NT2/D1 (cell line): ENCODE results near the gene UTP4.
"Not testable (repeated sequence)": the region's sequence is repeated elsewhere in the genome, so short reads cannot be mapped to it uniquely, and the experiment has no call there.

ENCODE experiments used
- DNase-seq: peaks from one replicate; pipeline ENCODE4 v3.0.0-alpha.2; 2011; ENCODE audit warnings: low read depth, low spot score
- H3K27me3 ChIP-seq: 2 replicates; pipeline ENCODE4 v1.6.0; 2011; ENCODE audit warnings: mild to moderate bottlenecking; ENCODE audit not compliant: insufficient read length, insufficient read depth
- H3K36me3 ChIP-seq: 2 replicates; pipeline ENCODE4 v1.6.1; 2011; ENCODE audit warnings: mild to moderate bottlenecking, low read length, mixed read lengths; ENCODE audit not compliant: insufficient read depth, insufficient read length
- H3K4me1 ChIP-seq: 2 replicates; pipeline ENCODE4 v1.5.1; 2011; ENCODE audit not compliant: insufficient read depth, insufficient read length
- H3K4me3 ChIP-seq: 2 replicates; pipeline ENCODE4 v1.5.1; 2011; ENCODE audit warnings: low read depth; ENCODE audit not compliant: insufficient read length
- H3K9ac ChIP-seq: 2 replicates; pipeline ENCODE4 v1.6.0; 2011; ENCODE audit warnings: low read depth; ENCODE audit not compliant: insufficient read length
- H3K9me3 ChIP-seq: 2 replicates; pipeline ENCODE4 v1.5.1; 2011; ENCODE audit warnings: mild to moderate bottlenecking, low read length; ENCODE audit not compliant: insufficient read depth
- SUZ12 ChIP-seq: IDR thresholded peaks from 2 replicates; pipeline ENCODE4 v1.6.1; 2011; ENCODE audit not compliant: insufficient read length, insufficient read depth; ENCODE audit errors: extremely low read depth
- YY1 ChIP-seq: IDR thresholded peaks from 2 replicates; pipeline ENCODE4 v1.6.1; 2011; ENCODE audit not compliant: insufficient read length, insufficient read depth
- ZNF274 ChIP-seq: IDR thresholded peaks from 2 replicates; pipeline ENCODE4 v1.6.1; 2011; ENCODE audit warnings: mild to moderate bottlenecking, low read depth, low read length

UTP4 gene

DNA sequence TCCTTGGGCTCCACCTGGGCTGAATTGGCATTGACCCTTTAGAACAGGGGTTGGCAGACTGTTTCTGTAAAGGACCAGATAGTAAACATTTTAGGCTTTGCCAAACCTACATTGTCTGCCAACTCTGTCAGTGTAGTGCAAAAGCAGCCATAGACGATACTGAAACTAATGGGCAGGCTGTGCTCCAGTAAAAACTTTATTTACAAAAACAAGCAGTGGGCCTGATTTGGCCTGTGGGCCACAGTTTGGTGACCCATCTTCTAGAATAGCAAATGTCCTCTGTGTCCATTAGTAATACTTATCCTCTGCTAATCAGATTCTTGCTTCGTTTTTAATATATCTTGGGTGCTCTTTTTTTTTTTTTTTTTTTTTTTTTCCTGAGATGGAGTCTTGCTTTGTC, 6.2 kb downstream of the UTP4 start:
- DNase-seq, result no peak
- TF ChIP-seq YY1 (no peak), SUZ12 (no peak), ZNF274 (no peak)
- peaks cover 93% of the 10 kb centered on the region for H3K36me3 ChIP-seq

GRCh38 chr16:69139464-69139863, 7.0 kb downstream of the UTP4 start:
- not testable (repeated sequence) for H3K4me3 ChIP-seq, H3K9ac ChIP-seq, H3K9me3 ChIP-seq, H3K4me1 ChIP-seq, DNase-seq, H3K27me3 ChIP-seq
- H3K36me3 ChIP-seq, result peaks cover 93% of the 10 kb centered on the region

More for the DNA sequence above, 6.2 kb downstream of the UTP4 start:
- Histone ChIP-seq H3K4me1 (no peaks in the 10 kb centered on the region), H3K9me3 (no peaks in the 10 kb centered on the region), H3K9ac (no peak overlapping the region), H3K27me3 (no peaks in the 10 kb centered on the region), H3K4me3 (no peak overlapping the region)

GRCh38 chr16:69141014-69141413, 8.6 kb downstream of the UTP4 start:
- Histone ChIP-seq H3K36me3 (peaks cover 96% of the 10 kb centered on the region), H3K9me3 (no peaks in the 10 kb centered on the region), H3K4me1 (no peaks in the 10 kb centered on the region), H3K9ac (no peak overlapping the region), H3K27me3 (no peaks in the 10 kb centered on the region), H3K4me3 (no peak overlapping the region)
- TF ChIP-seq ZNF274 (no peak), YY1 (no peak), SUZ12 (no peak)
- no peak for DNase-seq

DNA sequence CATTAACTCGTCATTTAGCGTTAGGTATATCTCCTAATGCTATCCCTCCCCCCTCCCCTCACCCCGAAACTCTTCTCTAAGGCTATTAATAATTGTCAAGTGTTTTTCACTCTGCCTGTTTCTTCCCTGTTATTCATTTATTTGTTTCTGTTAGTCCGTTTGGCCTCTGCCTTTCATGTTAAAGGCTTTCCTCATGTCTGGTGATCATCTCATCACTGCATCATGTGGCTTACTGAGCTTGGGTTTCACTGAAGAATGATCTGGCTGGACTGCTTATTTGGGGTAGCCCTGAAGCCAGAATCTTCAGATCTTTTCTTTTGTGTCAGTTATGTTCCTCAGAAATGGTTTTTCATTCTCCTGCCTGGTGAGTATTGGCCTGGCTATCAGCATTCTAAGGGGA, 9.5 kb downstream of the UTP4 start:
- H3K4me3 ChIP-seq, result no peak overlapping the region
- TF ChIP-seq YY1 (no peak), ZNF274 (no peak), SUZ12 (no peak)
- H3K9ac ChIP-seq, result no peak overlapping the region
- H3K4me1 ChIP-seq, result no peaks in the 10 kb centered on the region
- no peaks in the 10 kb centered on the region for H3K9me3 ChIP-seq
- no peak for DNase-seq
- H3K36me3 ChIP-seq, result peaks cover 92% of the 10 kb centered on the region
- no peaks in the 10 kb centered on the region for H3K27me3 ChIP-seq

DNA sequence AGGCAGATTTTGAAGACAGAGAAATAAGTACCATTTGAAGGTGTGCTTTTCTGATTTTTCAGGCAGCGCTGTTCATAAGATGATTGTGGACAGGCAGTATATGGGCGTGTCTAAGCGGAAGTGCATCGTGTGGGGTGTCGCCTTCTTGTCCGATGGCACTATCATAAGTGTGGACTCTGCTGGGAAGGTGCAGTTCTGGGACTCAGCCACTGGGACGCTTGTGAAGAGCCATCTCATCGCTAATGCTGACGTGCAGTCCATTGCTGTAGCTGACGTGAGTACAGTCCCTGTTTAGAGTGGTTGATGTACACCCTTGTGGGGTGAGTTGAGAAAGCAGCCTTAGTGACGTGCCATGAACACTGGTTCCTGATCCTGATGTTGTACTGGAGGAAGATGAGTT, 10.7 kb downstream of the UTP4 start:
- Histone ChIP-seq H3K27me3 (no peaks in the 10 kb centered on the region), H3K4me3 (no peak overlapping the region), H3K36me3 (peaks cover 85% of the 10 kb centered on the region), H3K4me1 (no peaks in the 10 kb centered on the region), H3K9me3 (no peaks in the 10 kb centered on the region), H3K9ac (no peak overlapping the region)
- no peak for DNase-seq
- no peak for TF ChIP-seq YY1
- TF ChIP-seq SUZ12, result no peak
- TF ChIP-seq ZNF274, result no peak

DNA sequence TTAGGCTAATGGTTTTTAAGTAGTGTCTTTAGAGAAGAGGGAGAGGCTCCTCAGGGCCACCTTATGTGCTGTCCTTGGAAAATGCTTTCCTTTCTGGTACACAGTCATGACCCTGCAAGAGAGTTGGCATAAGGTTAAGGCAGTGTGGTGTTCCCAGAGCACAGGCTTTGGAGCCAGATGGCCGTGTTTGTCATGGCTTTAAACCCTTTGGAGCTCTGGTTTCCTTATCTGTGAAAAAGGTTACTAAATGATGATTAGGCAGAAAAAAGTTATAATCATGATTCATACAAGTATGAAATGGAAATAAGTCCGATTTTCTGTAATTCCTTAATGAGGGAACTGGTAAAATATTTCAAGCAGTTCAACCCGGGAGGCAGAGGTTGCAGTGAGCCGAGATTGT, 13.2 kb downstream of the UTP4 start:
- TF ChIP-seq SUZ12, result no peak
- no peak for TF ChIP-seq YY1
- TF ChIP-seq ZNF274, result no peak
- H3K4me1 ChIP-seq, result no peaks in the 10 kb centered on the region
- no peak overlapping the region for H3K9ac ChIP-seq
- no peaks in the 10 kb centered on the region for H3K9me3 ChIP-seq
- H3K4me3 ChIP-seq, result no peak overlapping the region
- no peak for DNase-seq
- peaks cover 82% of the 10 kb centered on the region for H3K36me3 ChIP-seq
- no peaks in the 10 kb centered on the region for H3K27me3 ChIP-seq

GRCh38 chr16:69149621-69150020, 17.2 kb downstream of the UTP4 start:
- H3K27me3 ChIP-seq, H3K4me3 ChIP-seq, H3K9ac ChIP-seq, H3K4me1 ChIP-seq, DNase-seq, H3K9me3 ChIP-seq: not testable (repeated sequence)
- peaks cover 76% of the 10 kb centered on the region for H3K36me3 ChIP-seq

DNA sequence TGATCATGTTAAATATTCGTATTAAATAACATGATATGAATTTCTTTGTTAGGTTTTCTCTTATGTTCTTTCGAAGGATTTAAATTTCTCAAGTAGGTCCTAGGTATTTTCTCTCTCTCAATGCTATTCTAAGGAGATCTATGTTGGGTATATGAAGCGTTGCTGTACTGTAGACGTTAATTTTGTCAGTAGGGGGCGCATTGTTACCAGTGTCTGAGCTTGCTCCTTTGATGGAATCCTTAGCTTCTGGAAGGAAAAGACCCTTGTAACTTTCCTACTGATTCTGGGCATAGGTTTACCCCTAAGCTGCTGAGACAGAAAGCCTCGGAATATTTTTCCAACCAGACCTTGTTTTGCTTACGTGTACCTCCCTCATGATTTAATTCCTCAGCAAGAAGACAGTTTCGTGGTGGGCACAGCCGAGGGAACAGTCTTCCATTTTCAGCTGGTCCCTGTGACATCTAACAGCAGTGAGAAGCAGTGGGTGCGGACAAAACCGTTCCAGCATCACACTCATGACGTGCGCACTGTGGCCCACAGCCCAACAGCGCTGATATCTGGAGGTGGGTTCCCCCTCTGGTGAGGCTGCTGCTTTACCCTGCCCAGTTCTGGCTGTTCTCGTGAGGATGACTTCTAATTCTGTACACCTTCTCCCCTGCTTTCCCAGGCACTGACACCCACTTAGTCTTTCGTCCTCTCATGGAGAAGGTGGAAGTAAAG, 17.9 kb downstream of the UTP4 start:
- H3K4me3 ChIP-seq, result no peak overlapping the region
- no peaks in the 10 kb centered on the region for H3K9me3 ChIP-seq
- peaks cover 76% of the 10 kb centered on the region for H3K36me3 ChIP-seq
- TF ChIP-seq SUZ12 (no peak), YY1 (no peak)
- H3K27me3 ChIP-seq, result no peaks in the 10 kb centered on the region
- H3K9ac ChIP-seq, result peak overlapping the region; percentile 34
- H3K4me1 ChIP-seq, result no peaks in the 10 kb centered on the region
- DNase-seq, result no peak
